Activated naive CD8-positive, alpha-beta T cell treated with anti-CD3 and anti-CD28 coated beads, Interleukin-2, amount 50 U/mL, for 16 hours (primary cell): Measurements from ENCODE around the gene LCN9.
"Not testable (repeated sequence)": the region's sequence is repeated elsewhere in the genome, so short reads cannot be mapped to it uniquely, and the experiment has no call there.

Experiments
- DNase-seq: peaks from one replicate; pipeline ENCODE4 v3.0.0-alpha.2; 2020; ENCODE audit warnings: low read depth, low spot score

Gene LCN9, protein sequence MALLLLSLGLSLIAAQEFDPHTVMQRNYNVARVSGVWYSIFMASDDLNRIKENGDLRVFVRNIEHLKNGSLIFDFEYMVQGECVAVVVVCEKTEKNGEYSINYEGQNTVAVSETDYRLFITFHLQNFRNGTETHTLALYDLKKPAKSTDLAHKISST

GRCh38 chr9:135662758-135663450 lies at the start of gene LCN9:
Gene LCN9 (plus strand): TSS chr9:135663309. CDS start chr9:135663322, 13 bp downstream.
- DNase-seq, result no peak

DNA sequence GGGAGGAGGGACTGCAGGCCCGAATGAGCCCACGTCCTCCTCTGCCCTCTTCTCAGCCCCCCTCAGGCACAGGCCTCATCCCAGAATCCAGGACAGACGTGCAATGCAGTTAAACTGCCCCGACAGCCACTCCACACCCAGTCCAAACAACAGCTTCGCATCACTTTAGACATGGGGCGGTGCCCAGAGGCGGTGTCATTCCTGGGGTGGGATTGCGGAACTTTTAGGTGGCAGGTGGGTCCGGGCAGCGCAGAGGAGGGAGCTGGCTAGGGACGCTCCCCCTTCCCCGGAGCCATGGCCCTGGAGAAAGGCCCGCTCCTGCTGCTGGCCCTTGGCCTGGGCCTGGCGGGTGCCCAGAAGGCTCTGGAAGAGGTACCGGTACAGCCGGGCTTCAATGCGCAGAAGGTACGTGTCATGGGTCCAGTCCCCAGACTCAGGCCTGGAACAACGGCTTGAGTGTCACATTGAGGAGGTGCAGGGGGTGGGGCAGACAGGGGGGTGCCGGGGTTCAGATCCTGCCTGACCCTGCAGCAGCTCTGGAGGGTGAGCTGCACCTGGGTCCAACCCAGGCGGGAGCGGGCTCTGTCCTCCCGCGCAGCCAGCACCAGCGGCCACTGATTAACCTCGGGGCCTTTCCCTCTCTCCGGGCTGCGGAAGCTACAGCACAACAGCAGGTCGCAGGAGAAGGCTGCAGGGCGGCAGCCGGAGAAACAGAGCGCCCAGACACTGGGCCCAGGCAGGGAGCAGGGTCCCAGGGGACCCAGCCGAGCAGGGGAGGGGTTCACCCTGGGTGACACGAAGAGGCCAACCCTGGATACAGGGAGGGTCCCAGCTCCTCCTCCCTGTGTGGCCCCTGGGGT lies 48.9 kb upstream of the LCN9 start:
- DNase-seq, result no peak

GRCh38 chr9:135614821-135615665 lies 48.1 kb upstream of the LCN9 start:
- DNase-seq, result no peak

DNA sequence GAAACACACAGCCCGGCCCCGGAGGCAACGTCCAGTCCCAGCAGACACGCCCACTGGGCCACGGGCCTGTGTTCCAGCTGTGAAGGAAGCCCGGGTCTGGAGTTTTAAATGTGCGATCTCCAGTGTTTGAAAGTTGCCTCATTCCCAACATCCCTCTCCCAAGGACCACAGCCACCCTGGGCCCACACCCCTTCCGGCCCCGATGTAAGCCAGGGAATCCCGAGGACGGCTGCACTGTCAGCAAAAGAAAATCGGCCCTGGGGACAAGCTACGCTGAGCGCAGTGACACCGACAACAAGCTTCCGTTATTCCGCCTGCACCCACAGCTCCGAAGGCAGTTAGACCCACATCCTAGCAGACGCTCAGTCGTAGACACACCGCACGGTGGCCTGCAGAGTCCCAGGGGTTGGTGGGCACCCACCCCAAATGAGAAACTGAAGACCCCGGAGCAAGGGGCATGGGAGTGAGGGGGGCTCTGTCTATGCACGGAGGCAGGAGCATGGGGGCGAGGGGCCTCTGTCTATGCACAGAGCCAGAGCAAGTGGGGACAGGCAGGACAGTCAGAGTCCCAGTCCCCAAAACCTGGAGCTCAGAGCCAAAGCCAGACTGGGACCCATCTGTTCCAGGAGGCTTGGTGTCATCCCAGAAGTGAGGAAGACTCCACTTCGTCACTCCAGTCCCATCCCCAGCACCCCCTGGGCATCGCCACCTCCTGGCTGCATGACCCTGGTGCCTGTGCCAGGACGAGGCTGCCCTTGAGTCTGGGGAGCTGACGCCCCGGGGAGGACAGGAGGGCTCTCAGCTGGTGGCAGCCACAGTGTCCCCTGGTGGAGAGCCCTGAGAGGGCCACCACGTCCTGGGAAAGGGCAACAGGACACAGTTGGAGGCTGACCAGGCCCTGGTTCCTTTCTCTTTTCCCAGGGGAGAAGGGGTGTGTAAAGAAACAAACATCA lies 47.2 kb upstream of the LCN9 start:
- no peak for DNase-seq

GRCh38 chr9:135616619-135617537 lies 46.2 kb upstream of the LCN9 start:
- DNase-seq, result no peak

DNA sequence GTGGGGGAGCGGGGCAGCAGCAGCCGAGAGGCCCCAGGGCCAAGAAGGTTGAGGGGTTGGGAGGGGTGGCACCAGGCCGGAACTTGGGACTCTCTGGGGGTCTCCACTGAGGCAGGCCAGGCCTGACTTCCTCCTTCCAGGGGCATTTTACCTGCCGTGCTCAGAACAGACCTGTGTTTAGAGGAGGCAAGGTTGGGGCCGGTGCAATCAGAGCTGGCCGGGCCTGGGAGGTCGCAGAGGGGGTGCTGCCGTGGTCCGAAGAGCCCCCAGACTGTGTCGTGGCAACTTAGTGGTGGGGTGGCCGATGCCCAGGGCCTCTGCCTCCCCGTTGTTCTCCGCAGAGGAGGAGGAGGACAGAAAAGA lies 45.6 kb upstream of the LCN9 start:
- DNase-seq, result no peak

GRCh38 chr9:135617991-135618411 lies 45.1 kb upstream of the LCN9 start:
- no peak for DNase-seq

DNA sequence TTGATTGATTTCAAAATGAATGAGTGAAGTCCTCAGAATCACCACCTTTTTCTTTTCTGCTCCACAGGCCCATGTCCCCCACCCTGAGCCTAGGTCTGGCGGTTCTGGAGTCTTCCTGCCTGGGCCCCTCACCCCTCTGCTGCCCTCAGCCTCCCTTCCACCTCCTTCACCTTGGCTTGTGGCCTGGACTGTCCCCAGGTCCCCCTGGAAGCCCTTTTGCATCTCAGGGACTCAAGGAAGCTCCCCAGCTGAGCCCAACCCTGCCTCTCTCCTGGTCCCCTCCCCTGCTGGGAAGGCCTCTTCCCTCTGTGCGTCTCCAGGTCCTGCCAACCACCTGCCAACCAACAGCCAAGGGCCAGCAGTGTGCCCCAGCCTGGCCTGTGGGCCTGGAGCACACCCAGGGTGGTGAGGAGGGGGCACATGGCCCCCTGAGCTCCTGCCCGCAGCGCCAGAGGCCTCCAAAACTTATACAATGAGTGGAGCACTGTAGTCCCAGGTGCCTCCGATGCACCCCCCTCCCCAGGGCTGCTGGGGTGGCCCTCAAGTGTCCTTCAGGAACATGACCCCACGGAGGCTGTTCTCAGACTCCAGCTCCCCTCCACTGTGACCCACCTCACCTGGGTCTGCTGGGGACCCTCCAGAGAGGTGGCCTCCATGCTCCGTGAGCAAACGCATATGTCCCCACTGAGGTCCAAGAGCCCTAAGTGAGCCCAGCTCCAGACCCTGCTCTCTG lies 44.1 kb upstream of the LCN9 start:
- no peak for DNase-seq

DNA sequence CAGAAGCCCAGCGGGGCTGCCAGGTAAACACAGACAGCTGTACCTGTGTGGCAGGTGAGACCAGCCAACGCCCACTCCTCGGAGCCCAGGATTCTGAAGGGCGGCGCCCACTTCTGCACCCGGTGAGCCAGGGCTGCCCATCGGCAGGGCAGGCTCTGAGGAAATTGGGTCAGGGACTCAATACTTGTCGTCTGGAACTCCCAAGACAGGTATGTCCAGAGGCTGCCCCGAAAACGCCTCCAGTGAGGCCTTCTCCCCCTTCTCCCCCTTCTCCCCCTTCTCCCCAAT lies 43.6 kb upstream of the LCN9 start:
- no peak for DNase-seq

DNA sequence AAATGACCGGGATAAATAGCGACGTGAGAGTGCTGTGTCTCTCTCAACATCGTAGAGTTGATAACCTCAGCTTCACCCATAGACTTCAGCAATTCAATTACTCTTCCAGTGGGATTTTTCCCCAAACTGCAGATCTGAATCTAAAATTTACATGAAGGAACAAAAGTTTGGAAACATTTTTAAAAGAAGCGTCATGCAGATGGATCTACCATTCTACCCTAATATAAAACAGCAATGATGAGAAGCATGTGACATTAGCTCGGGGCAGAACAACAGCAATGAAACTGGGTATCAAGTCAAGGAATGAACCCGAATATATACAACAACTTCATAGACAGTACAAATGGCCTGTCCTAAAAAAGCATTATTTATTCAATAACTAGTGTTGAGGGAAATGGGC lies 42.6 kb upstream of the LCN9 start:
- DNase-seq, result no peak

DNA sequence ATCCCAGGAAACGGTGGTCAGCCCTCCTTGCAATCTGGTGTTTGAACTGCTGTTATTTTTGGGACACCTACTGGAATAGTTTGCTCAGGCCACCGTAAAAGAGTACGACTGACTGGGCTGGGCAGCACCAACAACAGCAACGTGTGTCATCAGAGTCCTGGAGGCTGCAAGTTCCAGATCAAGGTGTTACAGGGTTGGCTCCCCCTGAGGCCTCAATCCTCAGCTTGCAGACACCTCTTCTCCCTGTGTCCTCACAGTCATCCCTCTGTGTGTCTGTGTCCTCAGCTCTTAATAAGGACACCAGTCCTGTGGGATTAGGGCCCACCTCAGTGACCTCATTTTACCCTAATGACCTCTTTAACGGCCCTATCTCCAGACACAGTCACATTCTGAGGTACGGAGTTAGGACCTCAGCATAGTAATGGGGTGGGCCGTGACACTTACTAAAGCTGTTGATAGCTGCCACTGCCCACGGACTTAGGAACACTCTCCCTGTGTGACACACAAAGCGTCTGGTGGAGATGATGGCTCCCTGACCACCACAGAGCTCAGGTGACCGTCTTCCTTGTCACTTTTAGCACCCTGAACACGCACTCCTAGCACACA lies 40.6 kb upstream of the LCN9 start:
- DNase-seq, result no peak

GRCh38 chr9:135624282-135624681 lies 38.8 kb upstream of the LCN9 start:
- no peak for DNase-seq

- no peak for DNase-seq
These were observed 30.3 kb upstream of the LCN9 start for GRCh38 chr9:135632841-135633240.

- DNase-seq, result not testable (repeated sequence)
These were observed 26.1 kb upstream of the LCN9 start for GRCh38 chr9:135636930-135637530.

DNA sequence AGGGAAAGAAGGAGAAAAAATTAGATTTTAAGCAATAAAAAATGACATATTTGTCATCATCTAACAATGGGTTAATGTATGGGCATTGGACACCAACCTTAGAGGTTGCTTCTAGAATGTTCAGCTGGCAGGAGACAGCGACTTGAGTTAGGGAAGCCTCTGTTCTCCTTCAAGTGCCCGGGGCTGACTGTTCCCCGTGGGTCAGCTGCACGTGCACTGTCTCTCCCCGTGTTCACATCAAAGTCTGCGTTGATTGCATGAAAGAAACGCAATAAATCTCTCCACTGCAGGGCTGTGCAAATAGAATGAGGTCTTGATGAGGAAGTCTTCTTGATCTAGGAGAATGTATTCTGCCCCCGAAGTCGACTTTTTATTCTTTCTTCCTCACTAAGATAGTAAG lies 23.9 kb upstream of the LCN9 start, which contains the start of gene GLT6D1:
GLT6D1 (minus strand) TSS at position 345 of the 400 bp plus-strand sequence. CDS start 353 bp downstream, outside the sequence.
- DNase-seq, result no peak

GRCh38 chr9:135641047-135641446 lies 22.1 kb upstream of the LCN9 start:
- no peak for DNase-seq

- no peak for DNase-seq
These were observed 21.4 kb upstream of the LCN9 start for GRCh38 chr9:135641745-135642144.

DNA sequence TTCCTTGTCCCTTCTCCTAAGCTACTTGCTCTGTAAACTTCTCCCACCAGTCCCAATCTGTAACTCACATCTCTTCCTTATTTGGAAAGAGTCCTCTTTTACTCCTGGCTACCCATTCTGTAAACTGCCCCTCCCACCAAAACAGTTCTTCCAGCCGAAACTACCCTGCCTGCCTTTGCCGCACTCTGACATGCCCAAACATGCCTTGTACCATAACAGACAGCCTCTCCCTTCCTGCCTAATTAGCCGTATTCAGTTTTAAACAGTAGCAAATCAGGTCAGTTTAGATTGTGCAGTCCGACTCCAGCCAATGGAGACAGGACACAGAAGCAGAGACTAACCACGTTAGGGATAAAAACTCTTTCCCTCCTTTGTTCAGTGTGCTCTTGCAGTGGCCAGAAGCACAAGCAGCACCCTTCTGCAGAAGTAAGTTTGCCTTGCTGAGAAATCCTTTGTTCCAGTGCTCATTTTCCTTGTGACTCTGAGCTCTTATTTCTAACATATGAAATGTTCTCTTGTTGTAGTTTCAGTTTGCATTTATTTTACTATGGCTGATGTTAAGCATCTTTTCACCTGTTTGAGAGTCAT lies 18.4 kb upstream of the LCN9 start:
- no peak for DNase-seq
